Motor neuron (in vitro differentiated cells): ENCODE measurements around the gene SIGLEC14. TPM values are rescaled to one million over a fixed set of nuclear protein-coding genes. Genes with fewer than 3 reads are reported as not detected.
"Not testable (repeated sequence)": the region's sequence is repeated elsewhere in the genome, so short reads cannot be mapped to it uniquely, and the experiment has no call there.

Source experiments
- ATAC-seq, 8 experiments: fragments of 200-7000 bp; cut with Tn5 transposase; replicated peaks in 6 of 8; 2 replicates each; pipeline ENCODE4 v1.8.0; 2021; ENCODE audit warnings: mild to moderate bottlenecking in 8 of 8, moderate library complexity in 8 of 8
- H3K27ac ChIP-seq, 2 donors: fragments of 250-450 bp; sonication (Bioruptor Pico); 2 replicates each; pipeline ENCODE4 v1.9.0; 2021; ENCODE audit warnings: antibody characterized with exemption in 2 of 2, mild to moderate bottlenecking in 2 of 2, moderate library complexity in 1 of 2
- H3K4me1 ChIP-seq, 2 donors: fragments of 250-450 bp; sonication (Bioruptor Pico); replicated peaks in 1 of 2; 2 replicates each; pipeline ENCODE4 v1.6.1; 2021; ENCODE audit warnings: antibody characterized with exemption in 2 of 2, mild to moderate bottlenecking in 2 of 2, moderate library complexity in 1 of 2
- H3K4me3 ChIP-seq, 5 donors: fragments of 250-450 bp; sonication (Bioruptor Pico); 2 replicates each; pipeline ENCODE4 v1.9.0; 2021; ENCODE audit warnings: antibody characterized with exemption in 5 of 5, mild to moderate bottlenecking in 5 of 5, moderate library complexity in 4 of 5
- WGBS, 10 experiments: fragments of 450-650 bp; shearing (Covaris generic); methylation state at CpG; one replicate each; pipeline ENCODE4 v1.0.0; 2022; 5-methylcytosine and 5-hydroxymethylcytosine counted together
- in situ Hi-C, 9 experiments: fragments of 400-800 bp; cut with MboI; loops; one replicate each; pipeline ENCODE4 v1.15.0; 2021; ENCODE audit warnings: low sequenced_read_pairs in 9 of 9, low pct_unique_long_range_greater_than_20kb in 2 of 9; ENCODE audit not compliant: unreplicated experiment in 9 of 9
- total RNA-seq, 8 experiments: library from RNA; unstranded; fragments of 300-600 nt; gene quantifications; 2 replicates each; pipeline versions ENCODE4 v1.2.3 to v1.2.4, GENCODE V29; 2022

Gene SIGLEC14
- total RNA-seq, 8 experiments from 2014 or later = 0.24 TPM; not detected in 7

DNA sequence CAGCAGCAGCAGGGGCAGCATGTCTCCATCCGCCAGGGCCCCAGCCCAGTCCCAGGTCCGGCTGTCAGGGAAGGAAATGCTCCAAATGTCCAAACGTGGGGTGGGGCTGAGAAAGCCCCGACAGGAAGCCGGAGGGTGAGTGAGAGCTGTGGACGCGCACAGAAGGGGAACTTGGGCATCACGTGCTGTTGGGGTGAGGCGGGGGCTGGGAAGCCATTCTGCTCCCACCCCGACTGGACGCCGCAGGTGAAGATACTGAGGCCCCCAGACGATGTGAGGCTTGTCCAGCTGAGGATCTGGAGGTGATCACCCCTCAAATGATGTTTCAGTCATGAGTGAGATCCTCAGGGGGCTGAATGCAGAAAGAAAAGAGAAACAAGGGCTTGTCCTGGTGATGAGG is 16.3 kb downstream of the SIGLEC14 start, which contains the start of gene SIGLEC5:
SIGLEC5 (minus strand) TSS at position 87 of the 400 bp plus-strand sequence; CDS start at position 21, 66 bp downstream.
- no CpG with 5 or more reads among the region's 13 CpGs for WGBS, 10 experiments
- not testable (repeated sequence) for ATAC-seq, H3K4me1 ChIP-seq

DNA sequence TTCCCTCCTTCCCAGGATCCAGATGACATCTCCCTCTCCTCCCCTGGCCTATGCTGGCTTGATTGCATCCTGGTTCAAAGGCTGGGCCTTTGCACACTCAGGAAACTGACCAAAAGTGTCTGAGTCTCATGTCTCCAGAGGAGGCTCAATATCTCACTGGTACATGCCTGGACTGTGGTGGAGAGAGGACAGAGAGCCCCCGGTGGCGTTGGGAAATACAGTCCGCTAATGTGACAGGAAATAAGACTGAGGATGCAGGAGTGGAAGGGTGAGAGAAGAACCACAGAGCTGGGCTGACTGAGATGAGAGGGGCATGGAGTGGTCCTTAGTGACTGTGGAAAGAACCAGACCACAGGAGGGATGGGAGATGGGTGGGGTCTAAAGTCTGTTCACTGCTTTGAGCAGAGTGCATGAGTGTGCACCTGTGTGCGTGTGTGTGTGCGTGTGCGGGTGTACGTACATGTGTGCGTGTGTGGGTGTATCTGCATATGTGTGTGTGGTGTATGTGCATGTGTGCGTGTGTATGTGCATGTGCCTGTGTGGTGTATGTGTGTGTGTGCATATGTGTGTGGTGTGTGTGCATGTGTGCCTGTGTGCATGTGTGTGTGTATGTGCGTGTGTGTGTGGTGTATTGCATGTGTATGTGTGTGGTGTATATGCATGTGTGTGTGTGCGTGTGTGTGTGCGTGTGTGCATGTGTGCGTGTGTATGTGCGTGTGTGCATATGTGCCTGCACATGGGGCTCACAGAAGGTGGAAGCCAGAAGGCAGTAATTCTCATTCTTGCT is 18.3 kb downstream of the SIGLEC14 start:
- no peaks in the 10 kb centered on the region for H3K4me1 ChIP-seq
- H3K4me3 ChIP-seq = no peak overlapping the region
- ATAC-seq = no peak
- no peak overlapping the region for H3K27ac ChIP-seq
- in situ Hi-C loops = no loop called here
- WGBS, 10 experiments = 0 to 78% (median 55%) methylated on average over 1 to 10 of the region's 14 CpGs; no CpG with 5 or more reads in 3 of the 10 experiments

More for the DNA sequence above, 16.3 kb downstream of the SIGLEC14 start, which contains the start of gene SIGLEC5:
- in situ Hi-C loops, H3K27ac ChIP-seq, H3K4me3 ChIP-seq: not testable (repeated sequence)

DNA sequence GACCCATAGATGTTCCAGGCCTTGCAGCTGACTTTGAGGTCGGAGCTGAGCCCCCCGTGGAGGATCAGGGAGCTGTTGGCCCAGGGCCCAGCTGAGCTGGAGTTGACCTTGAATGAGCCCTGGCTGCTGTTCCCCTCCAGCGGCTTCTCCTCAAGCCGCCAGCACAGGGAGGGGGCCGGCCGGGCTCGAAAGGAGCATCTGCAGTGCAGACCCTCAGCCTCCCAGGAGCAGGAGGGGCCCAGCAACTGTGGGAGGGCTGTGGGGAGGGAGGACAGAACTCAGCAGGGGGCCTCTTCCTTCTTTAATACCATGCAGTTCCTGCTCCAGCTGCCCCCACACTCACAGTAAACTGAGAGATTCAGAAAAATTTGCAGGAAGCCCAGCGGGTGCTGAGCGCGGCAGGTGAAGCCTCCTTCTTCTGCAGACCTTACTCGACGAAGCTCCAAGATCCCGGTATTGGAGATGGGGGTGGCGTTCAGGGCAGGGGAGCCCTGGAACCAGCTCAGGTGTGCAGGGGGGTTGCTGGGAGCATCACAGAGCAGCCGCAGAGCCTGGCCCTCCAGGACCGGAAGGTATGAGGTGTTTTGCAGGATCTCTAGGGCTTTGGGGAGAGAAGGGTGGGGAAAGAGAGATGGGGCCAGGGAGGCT is 19.0 kb downstream of the SIGLEC14 start:
- in situ Hi-C loops = no loop called here
- 5 to 80% (median 62%) methylated on average over 1 to 6 of the region's 16 CpGs; no CpG with 5 or more reads in 6 of the 10 experiments for WGBS, 10 experiments
- no peak overlapping the region for H3K27ac ChIP-seq
- H3K4me3 ChIP-seq = no peak overlapping the region
- no peak for ATAC-seq
- no peaks in the 10 kb centered on the region for H3K4me1 ChIP-seq

DNA sequence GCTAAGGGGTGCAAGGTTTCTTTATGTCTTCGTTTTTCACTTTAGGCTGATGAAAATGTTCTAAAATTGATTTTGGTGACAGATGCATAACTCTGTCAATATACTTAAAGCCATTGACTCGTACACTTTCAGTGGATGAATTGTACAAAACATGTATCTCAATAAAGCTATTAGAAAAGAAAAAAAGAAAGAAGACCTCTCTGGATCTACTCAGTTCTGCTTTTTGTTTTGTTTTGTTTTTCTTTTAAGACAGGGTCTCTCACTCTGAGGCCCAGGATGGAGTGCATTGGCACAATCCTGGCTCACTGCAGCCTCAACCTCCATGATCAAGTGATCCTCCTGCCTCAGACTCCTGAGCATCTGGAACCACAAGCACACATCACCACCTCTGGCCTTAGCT is 19.9 kb downstream of the SIGLEC14 start:
- in situ Hi-C loops = no loop called here
- Histone ChIP-seq H3K27ac (no peak overlapping the region), H3K4me1 (no peaks in the 10 kb centered on the region), H3K4me3 (no peak overlapping the region)
- 0 to 54% (median 9%) methylated on average over 1 to 2 of the region's 2 CpGs for WGBS, 10 experiments
- no peak for ATAC-seq

DNA sequence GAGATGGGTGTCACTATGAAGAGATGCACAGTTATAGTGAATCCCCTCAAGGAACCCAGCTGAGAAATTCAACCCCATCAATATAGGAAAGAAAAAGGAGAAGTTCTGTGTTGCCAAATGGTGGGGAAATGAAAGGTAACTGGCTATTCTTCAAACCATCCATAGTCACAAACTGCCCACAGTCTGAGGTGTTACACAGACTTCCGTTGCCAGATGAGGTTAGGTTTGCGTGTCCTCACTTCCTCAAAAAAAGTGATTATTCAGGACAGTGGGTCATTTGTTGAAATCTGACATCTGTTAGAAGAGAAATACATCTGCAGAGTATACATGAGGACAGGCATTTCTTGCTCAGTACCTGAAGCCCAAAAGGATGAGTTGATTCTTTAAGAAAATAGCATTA is 25.4 kb downstream of the SIGLEC14 start:
- no peak overlapping the region for H3K4me3 ChIP-seq
- 18 to 80% (median 38%) methylated on average over 1 to 2 of the region's 2 CpGs; no CpG with 5 or more reads in 3 of the 10 experiments for WGBS, 10 experiments
- no peak for ATAC-seq
- in situ Hi-C loops = no loop called here
- H3K4me1 ChIP-seq = no peaks in the 10 kb centered on the region
- H3K27ac ChIP-seq = no peak overlapping the region

DNA sequence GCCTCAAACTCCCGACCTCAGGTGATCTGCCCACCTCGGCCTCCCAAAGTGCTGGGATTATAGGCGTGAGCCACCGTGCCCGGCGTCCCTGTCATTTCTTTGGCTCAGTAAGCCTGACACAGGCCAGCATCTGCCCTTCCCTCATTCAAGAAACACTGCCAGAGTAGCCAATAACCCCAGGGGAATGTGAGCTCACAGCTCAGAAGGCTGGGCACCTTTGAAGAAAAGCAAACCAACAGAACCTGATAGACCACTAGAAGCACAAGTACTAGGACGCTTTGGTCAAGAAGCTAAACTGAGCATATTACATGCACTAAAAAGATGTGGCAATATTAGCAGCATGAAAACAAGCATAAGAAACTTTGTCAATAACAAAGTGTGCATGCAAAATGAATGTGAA is 30.6 kb downstream of the SIGLEC14 start:
- Histone ChIP-seq H3K4me3 (no peak overlapping the region), H3K27ac (no peak overlapping the region), H3K4me1 (no peaks in the 10 kb centered on the region)
- in situ Hi-C loops = no loop called here
- 22 to 78% (median 50%) methylated on average over 1 to 7 of the region's 7 CpGs; no CpG with 5 or more reads in 1 of the 10 experiments for WGBS, 10 experiments
- no peak for ATAC-seq

DNA sequence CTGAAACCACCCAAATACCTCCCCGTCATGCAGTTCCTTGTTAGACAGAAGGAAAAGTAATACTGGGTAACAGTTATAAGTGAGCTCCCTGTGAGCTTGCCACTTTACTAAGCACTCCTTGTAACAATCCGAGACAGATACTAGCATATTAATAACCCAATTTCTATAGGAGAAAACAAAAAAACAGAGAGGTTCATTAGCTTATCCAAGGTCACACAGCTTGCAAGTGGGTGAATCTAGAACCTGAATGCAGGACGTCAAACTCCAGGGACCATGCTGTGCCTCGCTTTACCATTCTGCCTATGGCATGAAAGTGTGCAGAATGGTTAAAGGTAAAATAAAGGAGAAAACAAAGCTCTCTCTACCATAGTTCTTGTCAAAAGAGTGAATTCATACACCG is 31.8 kb downstream of the SIGLEC14 start:
- no peak for ATAC-seq
- no peak overlapping the region for H3K4me3 ChIP-seq
- H3K4me1 ChIP-seq = no peaks in the 10 kb centered on the region
- in situ Hi-C loops = no loop called here
- H3K27ac ChIP-seq = no peak overlapping the region
- WGBS, 10 experiments = 0 to 53% (median 38%) methylated on average over 1 to 5 of the region's 5 CpGs

DNA sequence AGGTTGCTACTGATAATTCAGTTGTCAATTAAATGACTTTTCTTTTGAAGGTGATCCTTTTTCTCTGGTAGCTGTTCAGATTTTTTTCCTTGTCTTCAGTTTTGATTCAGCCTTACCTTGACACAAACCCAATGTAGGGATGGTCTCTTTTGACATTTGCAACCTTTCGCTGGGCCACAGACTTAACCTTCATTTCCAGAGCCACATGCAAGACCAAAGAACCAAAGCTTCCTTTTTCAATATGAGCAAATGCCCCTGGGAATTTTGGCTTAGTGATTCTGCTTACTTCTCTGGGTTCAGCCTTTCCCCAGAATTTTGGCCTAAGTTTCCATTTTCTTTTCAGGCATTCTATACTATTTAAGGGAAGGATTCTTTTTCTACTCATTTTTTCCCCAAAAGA is 36.0 kb downstream of the SIGLEC14 start:
- no peak overlapping the region for H3K27ac ChIP-seq
- ATAC-seq = no peak
- in situ Hi-C loops = no loop called here
- 0 to 100% (median 10%) methylated on average over 1 of the region's 1 CpG for WGBS, 10 experiments
- H3K4me1 ChIP-seq = no peaks in the 10 kb centered on the region
- no peak overlapping the region for H3K4me3 ChIP-seq

DNA sequence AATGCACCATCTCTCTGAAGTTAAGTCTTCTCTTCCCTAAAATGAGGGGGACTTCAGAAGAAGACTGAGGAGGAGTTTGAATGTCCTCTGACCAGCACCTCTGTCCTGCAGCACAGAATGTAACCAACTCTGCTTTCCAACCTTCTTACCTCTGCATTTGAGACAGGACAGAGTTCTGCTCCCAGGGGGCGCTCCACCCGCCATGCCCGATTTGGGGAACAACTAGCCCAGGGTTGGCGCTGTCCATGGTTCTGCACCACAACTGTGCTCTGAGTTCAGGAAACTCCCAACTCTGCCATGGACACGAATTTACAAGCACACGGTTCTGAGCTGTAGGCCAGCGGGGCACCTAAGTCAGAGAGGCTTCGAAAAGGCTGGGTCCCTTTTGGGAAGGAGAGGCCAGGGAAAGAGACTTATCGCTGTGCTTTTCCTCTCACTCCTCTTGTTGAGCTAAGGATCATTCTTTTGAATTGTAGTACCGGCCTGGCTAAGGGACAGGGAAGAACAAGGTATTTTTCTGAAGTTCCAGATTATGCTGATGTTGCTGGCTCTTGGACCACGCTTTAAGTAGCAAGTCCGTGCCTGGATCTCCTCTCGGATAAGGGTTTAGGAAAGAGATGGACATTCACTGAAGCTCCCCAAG is 38.6 kb downstream of the SIGLEC14 start:
- in situ Hi-C loops = no loop called here
- WGBS, 10 experiments = 0 to 100% (median 13%) methylated on average over 1 to 12 of the region's 13 CpGs; no CpG with 5 or more reads in 3 of the 10 experiments

DNA sequence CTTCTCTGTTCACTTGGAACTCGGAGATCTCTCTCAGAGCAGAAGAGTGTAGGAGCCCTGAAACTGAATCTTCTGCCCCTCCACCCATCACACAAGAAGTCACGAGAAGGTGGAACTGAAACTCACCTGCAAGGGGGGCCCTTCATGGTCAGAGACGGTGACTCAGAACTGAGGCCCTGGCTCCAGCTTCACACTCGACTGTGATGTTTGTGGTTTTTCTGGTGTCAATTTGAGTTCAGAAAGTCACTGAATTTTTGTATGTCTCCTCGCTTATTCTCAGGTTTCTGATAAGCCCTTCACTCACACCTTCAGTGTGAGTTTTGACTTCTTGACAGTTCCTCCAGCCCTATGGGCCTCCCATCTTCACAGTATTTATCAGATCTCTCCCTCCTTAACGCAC is 39.5 kb downstream of the SIGLEC14 start:
- Histone ChIP-seq H3K27ac (no peak overlapping the region), H3K4me1 (no peaks in the 10 kb centered on the region), H3K4me3 (no peak overlapping the region)
- WGBS, 10 experiments = 10 to 60% (median 15%) methylated on average over 1 to 5 of the region's 6 CpGs; no CpG with 5 or more reads in 3 of the 10 experiments
- no peak for ATAC-seq
- in situ Hi-C loops = no loop called here

More for the DNA sequence above, 38.6 kb downstream of the SIGLEC14 start:
- Histone ChIP-seq H3K27ac (no peak overlapping the region), H3K4me1 (no peaks in the 10 kb centered on the region), H3K4me3 (no peak overlapping the region)
- peak in 4 of 8 experiments; percentile 17 to 92 (median 90) for ATAC-seq

DNA sequence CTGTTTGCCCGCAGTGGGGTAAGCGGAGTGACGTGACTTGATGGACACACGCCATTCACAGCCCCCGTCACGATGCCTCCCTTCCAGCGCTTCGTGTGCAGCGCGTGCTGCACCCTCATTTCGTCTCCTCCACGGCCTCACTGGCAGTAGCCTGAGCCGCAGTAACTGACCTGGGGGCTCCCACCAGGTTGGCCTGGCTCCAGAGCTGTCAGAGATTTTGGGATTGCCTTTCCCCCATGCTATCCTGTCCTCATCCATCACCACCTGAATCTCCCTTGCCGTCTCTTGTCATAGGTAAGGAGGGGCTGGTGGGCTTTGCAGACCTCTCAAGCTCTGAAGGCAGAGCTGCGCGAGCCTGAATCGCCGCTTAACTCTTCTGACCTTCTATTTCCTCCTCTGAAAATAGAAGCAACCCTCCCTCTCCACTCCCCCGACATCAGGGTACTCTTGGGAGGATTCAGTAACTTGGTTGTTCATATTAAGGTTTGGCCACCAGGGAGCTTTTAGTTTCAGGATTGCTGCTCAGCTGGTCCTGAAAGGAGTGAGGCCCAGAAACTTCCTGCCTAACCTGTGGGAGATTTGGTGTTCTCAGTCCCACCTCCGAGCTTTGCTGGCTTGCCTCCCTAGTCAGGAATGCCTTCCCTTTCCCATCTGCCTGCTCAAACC is 44.3 kb downstream of the SIGLEC14 start:
- no peak for ATAC-seq
- in situ Hi-C loops = no loop called here
- Histone ChIP-seq H3K4me1 (no peaks in the 10 kb centered on the region), H3K4me3 (no peak overlapping the region), H3K27ac (no peak overlapping the region)
- WGBS, 10 experiments = 0 to 100% (median 77%) methylated on average over 1 to 18 of the region's 20 CpGs; no CpG with 5 or more reads in 4 of the 10 experiments

DNA sequence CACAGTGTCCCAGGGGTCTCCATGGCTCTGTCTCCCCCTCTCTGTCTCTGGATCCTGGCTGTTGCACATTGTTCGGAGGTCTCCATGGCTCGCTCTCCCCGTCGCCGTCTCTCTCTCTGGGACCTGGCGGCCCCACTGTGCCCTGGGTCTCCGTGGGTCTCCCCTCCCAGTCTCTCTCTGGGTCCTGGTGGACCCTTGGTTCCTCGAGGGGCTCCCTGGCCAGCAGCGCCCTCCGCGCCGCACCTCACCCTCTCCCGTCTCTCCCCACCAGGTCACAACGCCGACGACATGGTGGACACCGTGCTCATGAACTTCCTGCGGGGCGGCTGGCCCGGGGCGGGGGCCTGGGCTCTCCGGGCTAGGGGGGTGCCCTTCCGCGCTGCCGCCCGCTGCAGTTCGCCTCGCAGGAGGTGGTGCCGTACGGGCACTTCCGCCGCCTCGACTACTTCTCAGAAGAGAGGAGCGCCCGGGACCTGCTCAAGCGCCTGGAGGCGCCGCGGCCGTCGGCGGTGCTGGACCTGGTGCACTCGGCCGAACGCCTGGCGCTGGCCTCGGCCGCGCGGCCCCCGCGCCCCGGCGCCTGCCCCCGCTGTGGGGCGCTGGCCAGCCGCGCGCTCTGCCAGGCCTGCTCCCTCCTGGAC is 45.6 kb downstream of the SIGLEC14 start:
- H3K27ac ChIP-seq = no peak overlapping the region
- ATAC-seq = peak in 1 of 8 experiments; percentile 26
- H3K4me3 ChIP-seq = no peak overlapping the region
- 0 to 64% (median 61%) methylated on average over 1 to 7 of the region's 59 CpGs; no CpG with 5 or more reads in 6 of the 10 experiments for WGBS, 10 experiments
- in situ Hi-C loops = no loop called here
- H3K4me1 ChIP-seq = no peaks in the 10 kb centered on the region
